OCI-LY7 (cell line): ENCODE measurements around the gene SPATA2.

Source experiments
- CTCF ChIP-seq: fragments of 200-600 bp; sonication (generic); conservative IDR thresholded peaks from 2 replicates; pipeline ENCODE4 v1.5.1; 2014; ENCODE audit warnings: mild to moderate bottlenecking, antibody characterized with exemption, low read length, moderate library complexity, mixed read lengths
- EZH2phosphoT487 ChIP-seq: fragments of 200-600 bp; sonication (generic); IDR thresholded peaks from 2 replicates; pipeline ENCODE4 v1.6.1; 2018; ENCODE audit warnings: low read depth, borderline replicate concordance, mild to moderate bottlenecking, mixed run types, antibody characterized with exemption, low read length, moderate library complexity, mixed read lengths

- TF ChIP-seq CTCF (no peak), EZH2phosphoT487 (no peak)
Measured at GRCh38 chr20:49956689-49957088, 41.4 kb upstream of the SPATA2 start.
